Stimulated activated CD8-positive, alpha-beta memory T cell treated with anti-CD3 and anti-CD28 coated beads, Interleukin-15, amount 100 ng/mL, for 1 hour (primary cell): ENCODE results near the gene CGB7.
"Not testable (repeated sequence)": the region's sequence is repeated elsewhere in the genome, so short reads cannot be mapped to it uniquely, and the experiment has no call there.

ENCODE experiments used
- DNase-seq: peaks from one replicate; pipeline ENCODE4 v3.0.0-alpha.2; 2020; ENCODE audit warnings: low read depth

CGB7 gene

GRCh38 chr19:49042177-49042576 is 15.4 kb downstream of the CGB7 start:
- no peak for DNase-seq

- DNase-seq = not testable (repeated sequence)
Observed at GRCh38 chr19:49039736-49040135, 17.8 kb downstream of the CGB7 start.

- DNase-seq = not testable (repeated sequence)
Observed at GRCh38 chr19:49038557-49039276, 18.8 kb downstream of the CGB7 start.

- not testable (repeated sequence) for DNase-seq
Observed at GRCh38 chr19:49038111-49038510, 19.4 kb downstream of the CGB7 start.

GRCh38 chr19:49036815-49037214 is 20.7 kb downstream of the CGB7 start, which contains the start of gene CGB1:
CGB1 (minus strand) TSS chr19:49036895; CDS start chr19:49036711, 184 bp downstream.
- not testable (repeated sequence) for DNase-seq

GRCh38 chr19:49031642-49032301 is 25.8 kb downstream of the CGB7 start, which contains the start of gene CGB2:
CGB2 (plus strand) TSS chr19:49031890; CDS start chr19:49032096, 206 bp downstream.
- not testable (repeated sequence) for DNase-seq

- not testable (repeated sequence) for DNase-seq
Observed at GRCh38 chr19:49030323-49030722, 27.2 kb downstream of the CGB7 start.

- DNase-seq = not testable (repeated sequence)
Observed at GRCh38 chr19:49029749-49030148, 27.8 kb downstream of the CGB7 start.

GRCh38 chr19:49028686-49029085 is 28.9 kb downstream of the CGB7 start:
- not testable (repeated sequence) for DNase-seq

- DNase-seq = not testable (repeated sequence)
Observed at GRCh38 chr19:49025599-49025998, 31.9 kb downstream of the CGB7 start.

GRCh38 chr19:49025088-49025487 is 32.5 kb downstream of the CGB7 start:
- not testable (repeated sequence) for DNase-seq

GRCh38 chr19:49024233-49024632 is 33.3 kb downstream of the CGB7 start, which contains the start of gene CGB3:
CGB3 (minus strand) TSS chr19:49024333; CDS start chr19:49023971, 362 bp downstream.
- not testable (repeated sequence) for DNase-seq

GRCh38 chr19:49022116-49022515 is 35.4 kb downstream of the CGB7 start:
- DNase-seq = no peak

GRCh38 chr19:49020931-49021895 is 36.3 kb downstream of the CGB7 start:
- no peak for DNase-seq

- DNase-seq = no peak
Observed at GRCh38 chr19:49020342-49020741, 37.2 kb downstream of the CGB7 start.

- DNase-seq = peak; percentile 40
Observed at GRCh38 chr19:49019242-49019932, 38.2 kb downstream of the CGB7 start.

- not testable (repeated sequence) for DNase-seq
Observed at GRCh38 chr19:49018388-49019241, 38.9 kb downstream of the CGB7 start.

- peak; percentile 44 for DNase-seq
Observed at GRCh38 chr19:49017666-49018351, 39.7 kb downstream of the CGB7 start.

- no peak for DNase-seq
Observed at GRCh38 chr19:49017041-49017665, 40.4 kb downstream of the CGB7 start, which contains the start of gene LHB. LHB (minus strand) TSS chr19:49017091; CDS start chr19:49017081, 10 bp downstream.
